ENCODE measurements around the gene LY9.
A peak's percentile ranks its signal among the peaks of the same experiment; 100 is the strongest.
"Not testable (repeated sequence)": the region's sequence is repeated elsewhere in the genome, so short reads cannot be mapped to it uniquely, and the experiment has no call there.

The LY9 gene

GRCh38 chr1:160839746-160840145, 43.8 kb downstream of the LY9 start:
- DNase-seq, result no peak

GRCh38 chr1:160841079-160841478, 45.1 kb downstream of the LY9 start:
- no peak for DNase-seq

- no peak for DNase-seq
Observed at GRCh38 chr1:160844447-160845232, 48.7 kb downstream of the LY9 start.

- DNase-seq, result no peak
Observed at GRCh38 chr1:160846281-160846680, 50.3 kb downstream of the LY9 start.

GRCh38 chr1:160850541-160850940, 54.6 kb downstream of the LY9 start:
- no peak for DNase-seq

- DNase-seq, result no peak
Observed at GRCh38 chr1:160850993-160851392, 55.0 kb downstream of the LY9 start.

GRCh38 chr1:160853014-160853413, 57.0 kb downstream of the LY9 start:
- DNase-seq, result no peak

GRCh38 chr1:160853754-160854153, 57.8 kb downstream of the LY9 start:
- no peak for DNase-seq

- DNase-seq, result no peak
Observed at GRCh38 chr1:160855181-160855981, 59.4 kb downstream of the LY9 start.

- peak; percentile 62 for DNase-seq
Observed at GRCh38 chr1:160858097-160858496, 62.1 kb downstream of the LY9 start.

GRCh38 chr1:160858507-160858906, 62.5 kb downstream of the LY9 start:
- DNase-seq, result no peak

- DNase-seq, result no peak
Observed at GRCh38 chr1:160859166-160859565, 63.2 kb downstream of the LY9 start.

- DNase-seq, result no peak
Observed at GRCh38 chr1:160860840-160861505, 65.0 kb downstream of the LY9 start.

- DNase-seq, result no peak
Observed at GRCh38 chr1:160862203-160863060, 66.5 kb downstream of the LY9 start, which contains the start of gene CD244. Gene CD244 (minus strand): TSS chr1:160862887. CDS start chr1:160862677, 210 bp downstream.

GRCh38 chr1:160863061-160863773, 67.2 kb downstream of the LY9 start:
- DNase-seq, result no peak

GRCh38 chr1:160863774-160864131, 67.8 kb downstream of the LY9 start:
- no peak for DNase-seq

- DNase-seq, result no peak
Observed at GRCh38 chr1:160864173-160864572, 68.2 kb downstream of the LY9 start.

GRCh38 chr1:160865337-160865736, 69.4 kb downstream of the LY9 start:
- no peak for DNase-seq

- no peak for DNase-seq
Observed at GRCh38 chr1:160866001-160866694, 70.2 kb downstream of the LY9 start.

- no peak for DNase-seq
Observed at GRCh38 chr1:160866695-160867260, 70.8 kb downstream of the LY9 start.

GRCh38 chr1:160867651-160868050, 71.7 kb downstream of the LY9 start:
- DNase-seq, result not testable (repeated sequence)
